Measurements from ENCODE around the gene PYY.
"Not testable (repeated sequence)": the region's sequence is repeated elsewhere in the genome, so short reads cannot be mapped to it uniquely, and the experiment has no call there.

The PYY gene

GRCh38 chr17:43942051-43942685 lies 11.6 kb downstream of the PYY start, which contains the start of gene PPY:
Gene PPY, minus strand, starts transcription at chr17:43942476. Its CDS starts 822 bp downstream, at chr17:43941654.
- DNase-seq, result no peak

GRCh38 chr17:43940630-43941029 lies 13.1 kb downstream of the PYY start:
- peak in 1 of 2 experiments; percentile 33 for DNase-seq

GRCh38 chr17:43939886-43940285 lies 13.9 kb downstream of the PYY start:
- no peak for DNase-seq

GRCh38 chr17:43939452-43939851 lies 14.3 kb downstream of the PYY start:
- DNase-seq, result not testable (repeated sequence)

- DNase-seq, result no peak
Observed at GRCh38 chr17:43938838-43939182, 14.9 kb downstream of the PYY start.

GRCh38 chr17:43936434-43936833 lies 17.3 kb downstream of the PYY start:
- DNase-seq, result no peak

GRCh38 chr17:43935926-43936261 lies 17.8 kb downstream of the PYY start:
- DNase-seq, result no peak

GRCh38 chr17:43935204-43935925 lies 18.4 kb downstream of the PYY start:
- no peak for DNase-seq

GRCh38 chr17:43932923-43933322 lies 20.8 kb downstream of the PYY start:
- DNase-seq, result no peak

GRCh38 chr17:43932357-43932756 lies 21.4 kb downstream of the PYY start:
- DNase-seq, result no peak

- no peak for DNase-seq
Observed at GRCh38 chr17:43931062-43931571, 22.6 kb downstream of the PYY start.

GRCh38 chr17:43928609-43929008 lies 25.1 kb downstream of the PYY start:
- no peak for DNase-seq

GRCh38 chr17:43927929-43928328 lies 25.8 kb downstream of the PYY start:
- DNase-seq, result not testable (repeated sequence)

GRCh38 chr17:43927060-43927864 lies 26.5 kb downstream of the PYY start:
- no peak for DNase-seq

- DNase-seq, result no peak
Observed at GRCh38 chr17:43924558-43924957, 29.2 kb downstream of the PYY start.

- no peak for DNase-seq
Observed at GRCh38 chr17:43920500-43921095, 33.1 kb downstream of the PYY start.

- DNase-seq, result no peak
Observed at GRCh38 chr17:43918026-43918389, 35.7 kb downstream of the PYY start.

- peak in 1 of 2 experiments; percentile 37 for DNase-seq
Observed at GRCh38 chr17:43917348-43918025, 36.3 kb downstream of the PYY start.

- DNase-seq, result no peak
Observed at GRCh38 chr17:43917016-43917347, 36.8 kb downstream of the PYY start.

- no peak for DNase-seq
Observed at GRCh38 chr17:43916385-43916784, 37.4 kb downstream of the PYY start.

- DNase-seq, result no peak
Observed at GRCh38 chr17:43915559-43915958, 38.2 kb downstream of the PYY start.

- DNase-seq, result no peak
Observed at GRCh38 chr17:43914451-43914850, 39.3 kb downstream of the PYY start.

- DNase-seq, result no peak
Observed at GRCh38 chr17:43913584-43913983, 40.2 kb downstream of the PYY start.
